ENCODE results near the gene TP73. TPM values are rescaled to one million over a fixed set of nuclear protein-coding genes. Genes with fewer than 3 reads are reported as not detected.
A peak's percentile ranks its signal among the peaks of the same experiment; 100 is the strongest.
"Not testable (repeated sequence)": the region's sequence is repeated elsewhere in the genome, so short reads cannot be mapped to it uniquely, and the experiment has no call there.

TP73 gene
- total RNA-seq, 8 experiments from 2014 or later: 0.27 to 2.0 (median 0.83) TPM

GRCh38 chr1:3610527-3611169, 41.7 kb upstream of the TP73 start:
- WGBS, 10 experiments: 0 to 4% (median 2%) methylated on average over 1 to 20 of the region's 27 CpGs; no CpG with 5 or more reads in 5 of the 10 experiments
- H3K27ac ChIP-seq: no peak overlapping the region
- in situ Hi-C loops (cut with MboI; ENCODE audit: low pct_unique_long_range_greater_than_20kb in 2 of 9, low sequenced_read_pairs in 9 of 9, unreplicated experiment in 9 of 9): no loop called here
- peaks cover 53 to 60% of the 10 kb centered on the region in 2 donors for H3K4me1 ChIP-seq (replicated peaks in 1 of 2)
- H3K4me3 ChIP-seq: peak overlapping the region; percentile 20 to 38 (median 25)
- peak in 6 of 8 experiments; percentile 7 to 33 (median 11) for ATAC-seq (replicated peaks in 6 of 8)

- Histone ChIP-seq H3K4me3 (peak within 1 kb of the TSS; percentile 20 to 38 (median 25)), H3K27ac (no peak within 1 kb of the TSS), H3K4me1 (replicated peaks in 1 of 2) (peaks cover 53 to 60% of the 10 kb centered on the region in 2 donors)
- in situ Hi-C loops (cut with MboI; ENCODE audit: low pct_unique_long_range_greater_than_20kb in 2 of 9, low sequenced_read_pairs in 9 of 9, unreplicated experiment in 9 of 9): no loop called here
- 0 to 3% (median 1%) methylated on average over 9 to 13 of the region's 87 CpGs; no CpG with 5 or more reads in 7 of the 10 experiments for WGBS, 10 experiments
- peak; percentile 57 to 82 (median 66) for ATAC-seq (replicated peaks in 6 of 8)
Measured at GRCh38 chr1:3611170-3612019, 40.9 kb upstream of the TP73 start, which contains the start of gene MEGF6. Gene MEGF6 (minus strand): TSS chr1:3611508. CDS start chr1:3611268, 240 bp downstream.

DNA sequence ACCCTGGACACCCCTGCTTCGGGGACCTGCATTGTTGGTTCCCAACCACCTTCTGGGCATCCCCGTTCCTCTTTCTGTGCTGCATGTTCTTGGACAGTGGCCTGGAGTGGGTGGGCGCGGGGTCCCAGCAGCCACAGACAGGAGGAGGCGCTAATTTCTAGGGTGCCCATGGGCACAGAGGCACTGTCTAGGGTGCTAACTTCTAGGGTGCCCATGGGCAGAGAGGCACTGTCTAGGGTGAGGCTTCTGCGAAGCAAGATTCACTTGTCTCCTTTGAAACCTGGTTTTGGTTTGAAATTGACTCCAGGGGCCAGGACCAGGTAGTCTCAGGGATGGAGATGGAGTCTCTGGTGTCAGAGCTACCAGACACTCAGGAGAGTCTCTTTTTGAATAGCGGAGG, 40.2 kb upstream of the TP73 start:
- in situ Hi-C loops (cut with MboI; ENCODE audit: low pct_unique_long_range_greater_than_20kb in 2 of 9, low sequenced_read_pairs in 9 of 9, unreplicated experiment in 9 of 9): no loop called here
- H3K4me3 ChIP-seq: no peak overlapping the region

DNA sequence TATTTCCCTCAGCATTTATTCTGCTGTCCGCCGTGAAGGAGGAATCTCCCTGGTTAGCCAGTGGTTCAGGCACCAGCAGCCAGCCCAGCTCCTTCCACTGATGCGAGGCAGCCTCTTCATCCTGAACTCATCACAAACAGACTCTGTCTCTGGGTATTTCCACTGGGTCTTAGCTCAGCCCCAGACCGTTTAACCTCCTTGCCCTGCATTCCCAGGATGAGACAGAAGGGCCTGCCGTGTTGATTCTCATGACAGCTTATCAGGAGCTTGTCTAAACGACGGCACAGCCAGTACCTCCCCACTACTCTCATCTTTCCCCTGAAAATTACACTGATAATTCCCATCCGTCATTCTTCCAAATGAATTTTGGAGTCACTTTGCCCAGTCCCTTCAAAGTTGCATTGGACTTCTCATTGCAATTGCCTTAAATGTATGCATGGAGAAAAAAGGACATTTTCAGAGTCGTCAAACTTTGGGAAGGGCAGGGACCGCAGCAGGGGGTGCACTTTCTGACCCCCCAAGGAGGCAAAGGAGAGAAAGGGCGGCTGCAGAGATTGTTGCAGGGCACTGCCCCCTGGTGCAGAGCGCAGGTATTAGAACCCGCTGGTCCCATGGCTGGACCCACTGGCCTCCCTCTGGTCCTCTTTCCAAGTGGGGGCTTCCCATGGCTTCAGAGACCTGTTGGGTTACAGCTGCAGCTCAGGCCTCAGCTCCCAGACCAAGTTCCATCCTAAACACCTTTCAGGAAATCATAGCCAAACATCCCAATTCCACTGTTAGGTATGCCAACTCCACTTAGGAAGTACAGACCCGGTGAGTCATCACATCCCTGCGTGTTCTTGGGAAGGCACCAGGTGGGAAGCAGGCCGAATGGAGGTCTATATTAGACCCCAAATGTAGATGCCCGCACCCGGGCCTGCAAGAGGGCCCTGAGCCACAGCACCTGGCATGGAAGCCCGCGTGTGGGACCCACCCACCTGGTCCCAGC, 37.3 kb upstream of the TP73 start:
- no peak overlapping the region for H3K27ac ChIP-seq
- 24 to 60% (median 44%) methylated on average over 2 to 16 of the region's 20 CpGs for WGBS, 10 experiments
- no peak for ATAC-seq (replicated peaks in 6 of 8)
- no peak overlapping the region for H3K4me3 ChIP-seq
- in situ Hi-C loops (cut with MboI; ENCODE audit: low pct_unique_long_range_greater_than_20kb in 2 of 9, low sequenced_read_pairs in 9 of 9, unreplicated experiment in 9 of 9): no loop called here
- peaks cover 28 to 37% of the 10 kb centered on the region in 2 donors for H3K4me1 ChIP-seq (replicated peaks in 1 of 2)

More for the DNA sequence above, 40.2 kb upstream of the TP73 start:
- H3K4me1 ChIP-seq (replicated peaks in 1 of 2): peaks cover 46 to 53% of the 10 kb centered on the region in 2 donors
- WGBS, 10 experiments: 17 to 100% (median 71%) methylated on average over 1 to 6 of the region's 7 CpGs; no CpG with 5 or more reads in 2 of the 10 experiments
- no peak for ATAC-seq (replicated peaks in 6 of 8)
- H3K27ac ChIP-seq: no peak overlapping the region

DNA sequence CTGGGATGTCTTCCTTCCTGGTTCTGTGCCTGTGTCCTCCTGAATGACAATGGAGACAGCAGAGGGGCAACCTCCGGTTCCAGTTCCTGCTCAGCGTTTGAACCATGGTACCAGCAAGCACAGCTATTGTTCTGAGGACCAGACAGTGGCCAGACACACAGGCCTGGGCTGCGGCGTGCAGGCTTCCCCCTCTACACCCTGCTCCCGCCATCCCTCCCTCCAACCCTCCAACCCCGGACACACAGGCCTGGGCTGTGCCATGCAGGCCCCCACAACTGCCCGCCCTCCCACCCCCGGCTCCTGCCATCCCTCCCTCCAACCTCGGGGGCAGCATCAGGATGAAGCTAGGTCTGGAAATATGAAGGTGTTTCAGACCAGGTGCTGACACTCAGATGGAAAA, 35.5 kb upstream of the TP73 start:
- no peak overlapping the region for H3K27ac ChIP-seq
- WGBS, 10 experiments: 31 to 75% (median 60%) methylated on average over 1 to 2 of the region's 9 CpGs; no CpG with 5 or more reads in 6 of the 10 experiments
- no peak overlapping the region for H3K4me3 ChIP-seq
- no peak for ATAC-seq (replicated peaks in 6 of 8)
- in situ Hi-C loops (cut with MboI; ENCODE audit: low pct_unique_long_range_greater_than_20kb in 2 of 9, low sequenced_read_pairs in 9 of 9, unreplicated experiment in 9 of 9): no loop called here
- H3K4me1 ChIP-seq (replicated peaks in 1 of 2): peaks cover 25 to 38% of the 10 kb centered on the region in 2 donors

GRCh38 chr1:3617806-3618345, 34.4 kb upstream of the TP73 start:
- Histone ChIP-seq H3K27ac (no peak overlapping the region), H3K4me3 (no peak overlapping the region), H3K4me1 (replicated peaks in 1 of 2) (peaks cover 25 to 37% of the 10 kb centered on the region in 2 donors)
- 50 to 90% (median 78%) methylated on average over 1 to 12 of the region's 18 CpGs; no CpG with 5 or more reads in 2 of the 10 experiments for WGBS, 10 experiments
- in situ Hi-C loops (cut with MboI; ENCODE audit: low pct_unique_long_range_greater_than_20kb in 2 of 9, low sequenced_read_pairs in 9 of 9, unreplicated experiment in 9 of 9): no loop called here
- ATAC-seq (replicated peaks in 6 of 8): no peak

DNA sequence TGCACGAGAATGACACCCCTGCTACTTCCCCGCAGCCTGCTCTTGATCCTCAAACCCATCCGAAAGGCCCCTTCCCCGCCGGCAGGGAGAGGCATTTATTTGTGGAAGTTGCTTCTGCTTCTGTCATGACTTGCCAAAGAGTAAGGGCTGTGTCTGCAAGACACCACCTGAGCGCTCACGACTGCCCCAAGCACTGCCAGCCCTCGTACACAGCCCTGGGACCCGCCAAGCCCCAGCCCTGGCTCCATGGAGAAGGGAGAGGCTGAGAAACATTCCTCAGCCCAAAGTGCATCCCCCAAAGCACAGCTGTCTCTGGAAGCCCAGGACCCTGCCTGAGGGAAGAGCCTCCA, 33.8 kb upstream of the TP73 start:
- peak in 5 of 8 experiments; percentile 14 to 43 (median 18) for ATAC-seq (replicated peaks in 6 of 8)
- H3K27ac ChIP-seq: no peak overlapping the region
- 40 to 79% (median 74%) methylated on average over 1 to 5 of the region's 9 CpGs; no CpG with 5 or more reads in 5 of the 10 experiments for WGBS, 10 experiments

GRCh38 chr1:3618881-3619671, 33.2 kb upstream of the TP73 start:
- Histone ChIP-seq H3K27ac (no peak overlapping the region), H3K4me3 (no peak overlapping the region), H3K4me1 (replicated peaks in 1 of 2) (peaks cover 31 to 45% of the 10 kb centered on the region in 2 donors)
- peak; percentile 69 to 90 (median 78) for ATAC-seq (replicated peaks in 6 of 8)
- in situ Hi-C loops (cut with MboI; ENCODE audit: low pct_unique_long_range_greater_than_20kb in 2 of 9, low sequenced_read_pairs in 9 of 9, unreplicated experiment in 9 of 9): no loop called here
- 0 to 50% (median 27%) methylated on average over 2 to 14 of the region's 21 CpGs; no CpG with 5 or more reads in 4 of the 10 experiments for WGBS, 10 experiments

More for the DNA sequence above, 33.8 kb upstream of the TP73 start:
- H3K4me1 ChIP-seq (replicated peaks in 1 of 2): peaks cover 28 to 40% of the 10 kb centered on the region in 2 donors
- in situ Hi-C loops (cut with MboI; ENCODE audit: low pct_unique_long_range_greater_than_20kb in 2 of 9, low sequenced_read_pairs in 9 of 9, unreplicated experiment in 9 of 9): no loop called here
- H3K4me3 ChIP-seq: no peak overlapping the region

- in situ Hi-C loops (cut with MboI; ENCODE audit: low pct_unique_long_range_greater_than_20kb in 2 of 9, low sequenced_read_pairs in 9 of 9, unreplicated experiment in 9 of 9): loop anchor here in 2 of 9 experiments (5.0 to 10.0 kb wide), 2 partner anchors 128 to 166 kb away; partner anchors contain the start of gene ARHGEF16 (in 1 of the 2)
- 0 to 100% (median 63%) methylated on average over 1 to 11 of the region's 12 CpGs; no CpG with 5 or more reads in 1 of the 10 experiments for WGBS, 10 experiments
- H3K4me3 ChIP-seq: peak overlapping the region in 1 of 5 donors; percentile 25
- peaks cover 27 to 37% of the 10 kb centered on the region in 2 donors for H3K4me1 ChIP-seq (replicated peaks in 1 of 2)
- H3K27ac ChIP-seq: peak overlapping the region in 1 of 2 donors; percentile 25
- no peak for ATAC-seq (replicated peaks in 6 of 8)
Measured at GRCh38 chr1:3620708-3621107, 31.6 kb upstream of the TP73 start.

GRCh38 chr1:3621151-3621671, 31.1 kb upstream of the TP73 start:
- H3K4me3 ChIP-seq: peak overlapping the region in 1 of 5 donors; percentile 25
- in situ Hi-C loops (cut with MboI; ENCODE audit: low pct_unique_long_range_greater_than_20kb in 2 of 9, low sequenced_read_pairs in 9 of 9, unreplicated experiment in 9 of 9): loop anchor here in 2 of 9 experiments (5.0 to 10.0 kb wide), 2 partner anchors 129 to 166 kb away; partner anchors contain the start of gene ARHGEF16 (in 1 of the 2)

GRCh38 chr1:3622102-3622501, 30.2 kb upstream of the TP73 start:
- not testable (repeated sequence) for ATAC-seq (replicated peaks in 6 of 8); H3K4me3 ChIP-seq; H3K27ac ChIP-seq
- in situ Hi-C loops (cut with MboI; ENCODE audit: low pct_unique_long_range_greater_than_20kb in 2 of 9, low sequenced_read_pairs in 9 of 9, unreplicated experiment in 9 of 9): loop anchor here in 2 of 9 experiments (5.0 to 10.0 kb wide), 2 partner anchors 130 to 167 kb away; partner anchors contain the start of gene ARHGEF16 (in 1 of the 2)
- WGBS, 10 experiments: 20 to 67% (median 54%) methylated on average over 1 to 8 of the region's 9 CpGs; no CpG with 5 or more reads in 2 of the 10 experiments
- peaks cover 32 to 41% of the 10 kb centered on the region in 2 donors for H3K4me1 ChIP-seq (replicated peaks in 1 of 2)

More at GRCh38 chr1:3621151-3621671, 31.1 kb upstream of the TP73 start:
- ATAC-seq (replicated peaks in 6 of 8): not testable (repeated sequence)
- peak overlapping the region in 1 of 2 donors; percentile 25 for H3K27ac ChIP-seq
- 10 to 61% (median 55%) methylated on average over 2 to 6 of the region's 15 CpGs; no CpG with 5 or more reads in 5 of the 10 experiments for WGBS, 10 experiments
- peaks cover 32 to 40% of the 10 kb centered on the region in 2 donors for H3K4me1 ChIP-seq (replicated peaks in 1 of 2)
